HG03342 (cell line): ENCODE data around the gene PLCG2.
A peak's percentile ranks its signal among the peaks of the same experiment; 100 is the strongest.

Source experiments
- ATAC-seq: cut with Tn5 transposase; IDR thresholded peaks from one replicate; pipeline ENCODE4 v1.9.1; 2021; ENCODE audit warnings: mild to moderate bottlenecking, moderate library complexity; ENCODE audit not compliant: unreplicated experiment

The PLCG2 gene

DNA sequence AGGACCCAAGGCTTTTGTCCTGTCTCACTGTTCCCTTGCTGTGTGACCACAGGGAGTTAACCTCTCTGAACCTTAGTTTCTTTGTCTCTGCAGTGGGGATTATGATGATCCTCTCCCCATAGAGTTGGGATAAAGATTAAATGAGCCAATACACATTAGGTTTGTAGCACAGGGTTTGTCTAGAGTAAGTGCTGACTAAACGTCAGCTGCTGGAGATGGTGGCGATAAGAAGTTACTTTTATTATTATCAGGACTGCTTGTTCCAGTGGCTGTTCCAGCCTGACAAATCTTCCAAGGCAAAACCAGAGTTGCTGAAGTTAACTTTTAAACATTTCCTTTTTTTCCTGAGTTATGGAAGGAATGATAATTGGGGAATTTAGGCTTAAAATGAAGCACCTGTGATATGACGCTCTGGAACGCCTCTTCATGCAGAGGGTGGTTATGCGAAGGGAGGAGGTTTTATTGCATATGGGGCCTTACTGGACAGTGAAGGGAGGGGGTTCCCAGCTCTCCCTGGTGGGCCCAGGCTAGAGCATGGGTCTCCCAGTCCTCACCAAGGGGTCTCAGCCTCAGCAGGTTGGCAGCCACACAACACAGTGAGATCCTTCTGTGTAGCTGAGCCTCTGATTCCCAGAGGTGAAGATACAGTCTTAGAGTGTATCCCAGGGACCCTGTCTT, 35.8 kb downstream of the PLCG2 start:
- no peak for ATAC-seq

DNA sequence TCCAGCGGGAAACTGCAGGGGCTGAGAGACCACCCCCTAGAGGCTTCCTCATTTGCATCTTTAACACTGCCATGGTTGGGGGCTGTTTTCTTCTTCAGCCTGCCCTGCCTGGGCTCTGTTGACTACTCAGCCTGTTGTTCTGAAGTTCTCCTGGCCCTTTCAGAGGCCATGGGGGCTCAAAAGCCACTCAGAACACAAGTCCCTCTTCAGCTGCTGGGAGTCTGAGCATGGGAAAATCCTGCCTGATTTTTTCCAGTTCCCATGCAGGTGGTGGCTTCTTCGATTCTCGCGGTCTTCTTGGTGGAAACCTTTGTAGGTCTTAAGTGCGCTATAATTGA, 36.3 kb downstream of the PLCG2 start:
- no peak for ATAC-seq

DNA sequence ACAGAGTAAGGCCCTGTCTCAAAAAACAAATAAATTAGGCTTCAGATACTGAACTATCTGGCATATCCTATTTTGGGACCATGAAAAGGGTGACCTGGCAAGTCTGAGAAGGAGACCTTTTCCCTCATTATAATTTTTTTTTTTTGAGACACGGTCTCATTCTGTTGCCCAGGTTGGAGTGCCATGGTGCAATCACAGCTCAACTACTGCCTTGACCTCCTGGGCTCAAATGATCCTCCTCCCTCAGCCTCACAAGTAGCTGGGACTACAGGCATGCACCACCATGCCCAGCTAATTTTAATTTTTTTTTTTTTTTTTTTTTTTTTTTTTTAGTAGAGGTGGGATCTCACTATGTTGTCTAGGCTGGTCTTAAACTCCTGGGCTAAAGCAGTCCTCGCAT, 37.3 kb downstream of the PLCG2 start:
- no peak for ATAC-seq

DNA sequence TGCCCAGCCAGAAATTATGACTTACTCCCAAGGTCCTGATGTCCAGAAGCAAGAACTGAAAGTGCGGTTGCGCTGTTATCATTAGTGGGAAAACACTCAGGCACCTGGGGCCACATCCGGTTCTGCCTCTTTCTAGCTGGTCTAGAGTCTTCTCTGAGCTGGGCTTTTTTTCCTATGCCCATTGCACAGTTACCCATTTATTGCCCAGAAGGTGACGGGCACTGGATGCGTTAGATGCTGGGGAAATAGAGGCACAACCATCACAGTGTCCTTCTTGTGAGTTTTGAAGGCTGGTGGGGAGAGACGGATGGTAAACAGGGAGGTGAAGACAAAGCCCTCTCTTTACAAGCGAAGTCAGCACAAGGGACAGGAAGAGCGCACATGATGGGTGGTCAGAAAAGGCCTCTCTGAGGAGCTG, 37.7 kb downstream of the PLCG2 start:
- ATAC-seq: peak; percentile 31

DNA sequence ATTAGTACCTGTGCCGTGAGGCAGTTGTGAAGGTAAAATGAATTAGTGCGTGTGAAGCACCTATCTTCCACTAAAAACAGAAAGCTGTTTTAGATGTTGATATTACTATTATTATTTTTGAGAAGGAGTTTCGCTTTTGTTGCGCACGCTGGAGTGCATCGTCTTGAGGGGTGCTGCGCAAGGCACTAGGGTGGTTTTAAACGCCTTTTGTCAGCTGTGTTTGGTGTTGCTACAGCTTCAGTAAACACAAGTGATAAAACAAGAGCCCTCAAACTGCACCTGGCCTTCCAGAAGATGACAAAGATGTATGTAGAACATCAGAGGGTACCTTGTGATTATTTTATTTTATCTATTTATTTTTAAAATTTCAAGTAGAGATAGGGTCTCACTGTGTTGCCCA, 38.2 kb downstream of the PLCG2 start:
- ATAC-seq: peak; percentile 29

DNA sequence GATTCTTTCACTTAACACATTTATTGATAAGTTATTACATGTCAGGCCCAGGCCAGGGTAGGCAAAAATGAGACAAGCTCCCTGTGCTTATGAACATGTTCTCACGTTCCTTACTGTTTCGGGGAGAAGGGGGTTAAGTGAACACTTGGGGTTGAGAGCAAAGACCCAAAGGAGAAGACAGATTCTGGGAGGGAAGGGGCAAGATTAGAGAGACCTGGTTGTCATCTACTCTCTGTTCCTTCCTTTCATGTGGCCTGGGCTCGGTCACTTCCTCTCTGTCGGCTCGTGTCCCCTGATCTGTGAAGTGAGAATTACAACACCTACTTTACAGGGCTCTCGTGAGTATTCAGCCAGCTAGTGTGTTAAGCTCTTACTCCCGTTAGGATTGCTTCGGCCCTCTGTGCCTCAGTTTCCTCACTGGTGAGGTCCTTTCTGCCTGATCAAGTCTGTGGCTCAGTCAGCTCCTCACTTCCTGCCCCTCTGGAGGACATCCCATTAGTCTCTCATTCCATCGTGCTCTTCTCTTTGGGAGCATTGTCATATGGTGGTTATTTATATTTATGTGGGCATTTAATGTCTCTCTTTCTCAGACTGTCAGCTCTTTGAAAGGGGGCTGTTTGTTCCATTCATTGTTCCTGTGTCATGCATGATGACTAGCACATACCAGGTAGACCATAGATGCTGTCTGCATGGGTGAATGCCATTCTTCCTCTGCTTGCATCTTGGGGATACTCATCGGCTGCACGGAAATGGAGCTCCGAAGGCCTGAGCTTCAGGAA, 38.9 kb downstream of the PLCG2 start:
- peak; percentile 33 for ATAC-seq

DNA sequence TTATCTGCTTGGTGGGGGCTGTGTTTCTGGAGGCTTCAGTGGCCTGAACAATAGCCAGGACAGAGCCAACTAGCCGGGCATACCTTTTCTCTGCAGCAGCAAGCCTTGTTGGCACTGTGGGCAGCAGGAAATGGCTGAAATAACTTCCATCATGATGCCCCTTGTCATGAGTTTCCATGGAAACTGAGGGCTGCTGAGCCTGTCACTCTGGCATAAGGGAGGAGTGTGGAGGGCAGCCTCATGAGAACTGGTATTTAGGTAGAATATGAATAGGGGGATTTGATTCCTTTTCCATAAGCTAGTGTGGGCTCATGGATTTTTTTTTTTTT, 39.4 kb downstream of the PLCG2 start:
- ATAC-seq: no peak

DNA sequence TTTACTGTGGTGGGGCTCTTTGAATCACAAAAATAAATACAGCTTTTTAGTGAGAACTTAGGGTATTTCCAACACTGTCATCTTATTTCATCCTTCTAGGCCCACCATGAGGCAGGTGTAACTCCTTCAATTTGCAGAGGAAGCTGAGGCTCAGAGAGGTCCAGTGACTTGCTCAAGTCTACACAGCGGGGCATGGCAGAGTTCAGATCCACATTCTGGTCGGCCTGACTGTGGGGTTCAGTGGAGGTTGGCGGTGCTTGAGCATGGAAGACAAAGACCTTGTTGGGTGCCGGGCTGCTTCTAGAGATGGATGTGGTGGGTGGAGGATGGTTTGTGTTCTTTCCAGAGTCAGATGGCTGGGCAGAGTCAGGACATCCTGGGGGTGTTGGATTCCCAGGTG, 39.8 kb downstream of the PLCG2 start:
- ATAC-seq: no peak

DNA sequence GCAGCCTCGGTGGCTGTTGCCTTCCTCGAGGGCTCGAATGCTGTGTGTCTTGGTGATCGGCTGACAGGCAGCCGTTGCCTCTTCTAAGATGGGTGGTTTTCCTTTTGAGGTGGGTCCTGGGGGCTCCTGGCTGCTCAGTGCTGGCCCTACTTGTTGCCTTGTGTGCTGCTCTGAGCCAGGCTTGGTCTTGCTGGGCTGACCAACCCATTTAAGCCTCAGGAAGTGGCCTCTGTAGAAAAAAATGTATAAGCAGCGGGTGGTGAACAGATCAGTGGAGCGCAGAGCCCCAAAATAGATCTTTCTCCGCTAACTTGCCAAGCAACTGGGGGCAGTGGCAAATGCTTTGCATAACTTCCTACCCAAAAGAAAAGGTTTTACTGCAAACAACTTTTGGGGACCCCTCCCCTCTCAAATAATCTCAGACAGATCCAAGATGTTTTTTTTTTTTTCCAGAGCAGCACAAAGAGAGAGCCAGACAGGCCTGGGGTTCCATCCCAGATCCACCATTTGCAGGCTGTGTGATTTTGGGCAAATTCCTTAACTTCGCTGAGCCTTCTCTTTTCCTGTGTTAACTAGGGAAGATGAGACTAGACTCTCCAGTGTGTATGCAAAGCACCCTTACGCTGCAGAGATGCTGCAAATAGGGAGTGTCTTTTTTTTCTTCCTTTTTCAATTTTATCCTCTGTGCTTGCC, 42.5 kb downstream of the PLCG2 start:
- ATAC-seq: peak; percentile 35

DNA sequence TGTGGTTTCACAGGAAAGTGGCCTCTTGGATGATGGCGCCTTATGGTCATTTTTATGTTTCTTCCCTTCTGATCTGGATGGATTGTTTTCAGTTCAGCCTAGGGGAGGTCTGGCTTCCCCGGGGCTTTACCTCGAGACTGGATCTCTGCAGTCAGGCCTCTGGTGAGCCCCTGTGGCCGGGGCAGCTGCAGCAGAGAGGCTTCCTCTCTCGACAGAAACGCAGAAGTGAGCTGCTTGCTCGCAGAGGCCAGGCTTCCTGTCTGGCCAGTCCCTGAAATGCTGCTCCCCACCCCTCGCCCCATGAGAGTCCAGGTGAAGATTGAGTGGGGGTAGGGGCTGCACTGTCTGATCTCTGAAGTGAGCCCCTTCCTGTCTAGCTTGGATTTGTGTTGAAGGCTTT, 44.0 kb downstream of the PLCG2 start:
- ATAC-seq: peak; percentile 45

DNA sequence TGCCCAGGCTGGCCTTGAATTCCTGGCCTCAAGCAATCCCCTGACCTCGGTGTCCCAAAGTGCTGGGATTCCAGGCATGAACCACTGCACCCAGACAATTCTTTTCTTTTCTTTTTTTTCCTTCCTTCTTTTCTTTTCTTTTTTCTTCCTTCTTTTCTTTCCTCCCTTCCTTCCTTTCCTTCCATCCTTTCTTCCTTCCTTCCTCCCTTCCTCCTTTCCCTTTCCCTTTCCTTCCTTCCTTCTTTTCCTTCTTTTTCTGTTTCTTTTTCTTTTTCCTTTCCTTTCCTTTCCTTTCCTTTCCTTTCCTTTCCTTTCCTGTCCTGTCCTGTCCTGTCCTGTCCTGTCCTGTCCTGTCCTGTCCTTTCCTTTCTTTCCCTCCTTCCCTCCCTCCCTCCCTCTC, 44.6 kb downstream of the PLCG2 start:
- no peak for ATAC-seq

DNA sequence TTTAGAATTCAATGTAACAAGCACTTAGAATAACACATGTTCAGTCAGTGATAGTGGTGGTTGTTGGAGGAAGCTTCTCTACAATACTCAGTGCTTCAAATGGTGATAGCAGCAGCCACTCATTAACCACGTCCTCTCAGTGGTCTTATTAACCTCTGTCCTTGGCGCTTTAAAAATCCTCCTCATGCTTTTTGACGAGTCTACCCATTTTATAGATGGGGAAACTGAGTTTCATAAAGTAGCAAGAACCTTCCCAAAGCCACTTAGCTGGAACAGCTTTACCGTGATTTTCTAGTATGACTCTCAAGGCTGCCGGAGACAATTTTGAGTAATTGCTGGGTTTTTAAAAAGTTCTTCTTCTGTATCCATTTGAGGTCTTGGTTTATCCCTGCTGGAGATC, 47.4 kb downstream of the PLCG2 start:
- ATAC-seq: no peak

DNA sequence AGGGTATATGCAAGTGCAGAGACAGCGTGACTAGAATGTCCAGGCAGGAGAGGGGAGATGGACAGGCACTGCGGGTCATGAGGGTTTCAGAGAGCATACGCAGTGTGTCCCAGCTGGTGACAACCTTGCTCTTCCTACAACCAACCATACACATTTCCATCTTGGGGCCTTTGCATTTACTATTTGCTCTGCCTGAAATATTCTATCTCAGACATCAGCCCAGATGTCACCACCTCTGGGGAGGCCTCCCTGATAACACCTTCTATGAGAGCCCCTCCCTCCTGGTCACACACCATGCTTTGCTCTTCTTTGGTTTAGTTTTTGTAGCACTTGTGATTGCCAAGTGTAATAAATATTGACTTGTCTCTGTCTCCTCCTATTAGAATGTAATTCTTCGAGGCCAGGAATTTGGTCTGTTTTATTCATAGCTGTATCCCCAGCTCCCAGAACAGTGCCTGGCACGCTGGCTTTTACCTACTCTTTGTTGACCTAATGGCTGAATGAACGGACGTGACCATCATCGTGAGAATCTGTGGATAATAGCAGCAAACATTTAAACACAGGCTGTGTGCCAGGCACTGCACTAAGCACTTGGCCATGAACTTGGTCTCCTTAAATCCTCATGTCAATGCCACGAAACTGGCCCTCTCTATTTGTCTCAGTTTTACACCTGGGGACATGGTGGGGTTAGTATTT, 51.9 kb downstream of the PLCG2 start:
- ATAC-seq: peak; percentile 4

DNA sequence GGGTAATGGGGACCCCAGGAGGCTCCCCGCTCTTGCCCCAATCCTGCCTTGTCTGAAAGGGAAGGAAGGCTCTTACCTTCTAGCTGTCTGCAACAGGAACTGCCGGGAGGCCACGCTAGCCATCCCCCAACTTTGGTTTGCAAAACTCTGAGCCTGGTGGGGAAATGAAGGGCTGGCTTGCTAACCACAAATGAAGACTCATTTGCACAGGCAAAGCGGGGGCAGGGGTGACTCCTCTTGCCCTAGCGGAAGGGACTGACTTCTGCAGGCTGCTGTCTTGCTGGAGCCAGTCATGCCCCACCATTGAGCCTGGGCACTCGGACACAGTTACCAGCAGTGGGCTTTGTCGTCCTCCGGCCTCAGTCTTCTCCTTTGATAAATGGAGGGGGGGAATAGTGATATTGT, 52.6 kb downstream of the PLCG2 start:
- ATAC-seq: peak; percentile 74

DNA sequence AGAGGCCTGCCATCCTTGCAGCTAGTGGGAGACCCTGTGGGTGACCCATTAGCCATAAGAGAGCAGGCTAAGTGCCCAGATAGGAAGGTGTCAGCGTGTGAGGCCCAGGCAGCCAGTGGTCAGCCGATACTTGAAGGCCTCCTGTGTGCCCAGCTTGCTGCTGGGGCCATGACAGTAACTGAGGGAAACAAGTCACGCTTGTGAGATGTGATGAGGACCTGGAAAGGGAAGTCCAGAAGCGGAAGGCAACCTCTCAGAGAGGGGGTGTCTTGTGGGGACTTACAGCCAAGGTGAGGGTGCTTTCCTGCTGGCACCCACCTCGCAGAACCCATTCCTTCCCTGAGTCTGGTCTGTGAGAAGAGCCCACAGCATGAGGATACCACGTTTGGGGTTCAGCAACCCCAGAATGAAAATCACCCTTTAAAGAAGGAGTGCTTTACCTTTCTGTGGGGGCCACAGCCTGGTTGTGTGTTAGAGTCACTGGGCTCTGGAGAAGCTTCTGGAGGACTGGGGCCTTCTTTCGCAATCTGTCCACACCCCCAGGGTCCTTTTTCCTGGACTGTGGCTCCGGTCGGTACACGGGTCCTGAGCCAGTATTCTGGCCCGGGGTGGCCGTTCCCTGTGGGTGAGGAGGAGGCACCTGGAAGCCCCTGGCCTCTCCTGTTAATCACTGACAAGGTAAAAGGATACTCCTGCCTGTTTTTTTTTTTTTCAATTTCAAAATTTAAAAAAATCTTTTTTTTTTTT, 53.9 kb downstream of the PLCG2 start:
- ATAC-seq: no peak

DNA sequence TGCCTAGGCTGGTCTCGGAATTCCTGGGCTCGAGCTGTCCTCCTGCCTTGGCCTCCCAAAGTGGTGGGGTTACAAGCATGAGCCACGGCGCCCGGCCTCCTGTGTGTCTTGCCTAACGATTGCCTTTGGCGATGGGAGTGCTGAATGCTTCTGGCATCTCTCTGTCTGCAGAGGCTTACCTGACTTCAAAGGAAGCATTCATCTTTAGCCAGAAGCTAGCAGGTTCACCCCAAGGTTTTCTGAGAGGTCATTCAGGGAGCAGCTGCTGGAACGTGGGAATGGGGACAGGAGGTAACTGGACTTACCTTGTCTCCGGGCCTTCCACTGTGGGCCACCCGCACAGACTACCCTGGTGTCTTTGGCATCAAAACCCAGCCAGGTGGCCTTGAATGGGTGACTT, 54.7 kb downstream of the PLCG2 start:
- no peak for ATAC-seq

DNA sequence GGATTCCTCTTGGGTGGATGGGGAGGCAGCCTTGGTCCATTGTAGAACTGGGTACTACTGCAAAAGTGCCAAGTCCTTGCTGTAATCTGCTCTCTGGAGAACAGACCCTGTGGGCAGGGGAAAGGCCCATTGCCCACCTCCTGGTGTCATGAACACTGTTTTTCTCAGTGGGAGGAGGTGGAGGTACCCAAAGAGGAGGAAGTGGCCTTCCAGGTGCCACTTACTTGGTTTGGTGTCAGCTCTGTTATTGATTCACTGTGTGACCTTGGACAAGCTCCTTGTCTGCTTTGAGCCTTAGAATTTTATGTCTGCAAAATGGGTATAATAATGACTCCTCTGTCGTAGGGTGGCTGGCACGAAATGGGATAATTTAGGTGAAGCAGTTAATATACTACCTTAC, 55.8 kb downstream of the PLCG2 start:
- no peak for ATAC-seq

DNA sequence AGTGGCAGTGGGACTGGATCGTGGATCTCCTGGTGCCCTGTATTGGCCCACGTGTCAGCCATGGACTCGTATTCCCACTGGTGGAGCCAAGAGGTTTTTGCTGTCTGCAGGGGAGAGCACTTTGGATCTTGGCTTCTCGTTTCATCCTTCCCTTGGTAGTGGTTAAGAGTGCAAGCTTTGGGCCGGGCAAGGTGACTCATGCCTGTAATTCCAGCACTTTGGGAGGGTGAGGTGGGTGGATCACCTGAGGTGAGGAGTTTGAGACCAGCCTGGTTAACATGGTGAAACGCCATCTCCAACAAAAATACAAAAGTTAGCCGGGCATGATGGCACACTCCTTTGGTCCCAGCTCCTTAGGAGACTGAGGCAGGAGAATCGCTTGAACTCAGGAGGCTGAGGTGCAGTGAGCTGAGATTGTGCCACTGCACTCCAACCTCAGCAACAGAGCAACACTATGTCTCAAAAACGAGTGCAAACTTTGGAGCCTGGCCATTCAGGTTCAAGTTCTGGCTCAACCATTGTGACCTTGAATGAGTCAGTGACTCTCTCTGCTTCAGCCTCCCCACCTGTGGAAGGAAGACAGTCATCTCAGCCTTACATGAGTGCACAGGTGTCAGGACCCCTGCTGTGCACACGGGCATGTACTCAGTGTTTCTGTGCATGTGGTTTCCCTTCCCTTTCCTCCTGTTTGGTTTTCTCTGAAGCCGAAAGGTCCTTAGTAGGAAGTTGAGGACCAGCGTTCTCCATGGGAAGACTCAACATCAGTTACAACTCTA, 57.4 kb downstream of the PLCG2 start:
- peak; percentile 57 for ATAC-seq

DNA sequence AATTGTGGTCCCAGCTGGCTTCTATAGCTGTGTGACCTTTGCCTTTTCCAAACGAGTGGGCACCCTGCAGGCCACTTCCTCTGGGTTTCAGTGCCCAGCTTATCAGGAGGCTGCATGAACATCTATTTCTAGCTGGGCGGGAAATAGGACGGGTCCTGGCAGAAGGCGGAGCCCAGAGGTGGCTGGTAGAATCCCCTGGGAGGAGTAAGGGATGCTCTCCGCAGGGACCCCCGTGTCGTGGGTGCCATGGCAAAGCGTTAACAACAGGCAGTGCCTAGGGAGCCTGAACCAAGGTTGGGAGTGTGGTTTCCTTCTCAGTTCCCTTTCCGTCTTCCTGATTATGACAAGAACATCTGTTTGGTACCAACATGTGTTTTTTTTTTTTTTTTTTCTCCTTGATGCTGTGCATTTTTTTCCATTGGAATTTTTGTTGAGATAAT, 58.2 kb downstream of the PLCG2 start:
- no peak for ATAC-seq

DNA sequence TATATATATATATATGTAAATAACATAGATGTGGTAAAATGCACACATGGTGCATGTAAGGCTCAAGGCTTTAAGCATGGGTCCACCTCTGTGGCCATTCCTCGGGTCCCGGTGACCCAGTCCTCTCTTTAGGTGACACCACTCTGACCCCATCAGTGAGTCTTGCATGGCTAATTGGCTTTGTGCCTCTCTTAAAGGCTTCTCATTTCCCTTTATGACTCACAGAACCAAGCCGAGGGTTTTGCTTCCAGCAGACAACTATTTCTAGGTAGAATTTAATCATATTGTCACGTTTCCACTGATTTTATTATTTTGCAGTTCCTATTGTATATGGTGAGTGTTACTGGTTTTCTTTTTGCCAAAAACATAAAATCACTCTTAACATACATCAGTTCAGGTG, 59.7 kb downstream of the PLCG2 start:
- ATAC-seq: peak; percentile 50
